H1 (cell line): Measurements from ENCODE around the gene DCDC2B.

Experiments used
- CBX5 ChIP-seq: fragments of 300-800, 300-1000 bp; sonication (generic); IDR thresholded peaks from 2 replicates; pipeline ENCODE4 v1.7.1; 2016; ENCODE audit warnings: antibody characterized with exemption, low read length, low read depth
- EP300 ChIP-seq, 2 experiments: IDR thresholded peaks; 1 replicate in 1 of 2; 2 replicates in 1 of 2; pipeline ENCODE4 v1.6.1; 2011 to 2012; ENCODE audit warnings: low read depth in 2 of 2, low read length in 2 of 2, mild to moderate bottlenecking in 2 of 2, borderline replicate concordance in 1 of 2, inconsistent platforms in 1 of 2, moderate library complexity in 1 of 2
- EZH2 ChIP-seq: fragments of 200-600 bp; sonication (generic); IDR thresholded peaks from 2 replicates; pipeline ENCODE4 v1.7.1; 2012; ENCODE audit warnings: low read depth, mild to moderate bottlenecking, moderate library complexity, low read length, inconsistent platforms; ENCODE audit not compliant: severe bottlenecking
- JUND ChIP-seq: IDR thresholded peaks from 2 replicates; pipeline ENCODE4 v1.6.1; 2011; ENCODE audit warnings: mild to moderate bottlenecking, improper control_type of control experiment, low read length
- MAX ChIP-seq: IDR thresholded peaks from 2 replicates; pipeline ENCODE4 v1.6.1; 2012; ENCODE audit warnings: inconsistent platforms
- RAD21 ChIP-seq, 2 experiments: IDR thresholded peaks in 1 of 2; conservative IDR thresholded peaks in 1 of 2; 2 replicates each; pipeline ENCODE4 v1.6.1; 2011; ENCODE audit warnings: low read depth in 2 of 2, low read length in 2 of 2, improper control_type of control experiment in 1 of 2, inconsistent platforms in 1 of 2, mild to moderate bottlenecking in 1 of 2, moderate library complexity in 1 of 2
- SUZ12 ChIP-seq: fragments of 200-600 bp; sonication (generic); IDR thresholded peaks from 2 replicates; pipeline ENCODE4 v1.6.1; 2012; ENCODE audit warnings: mild to moderate bottlenecking, inconsistent platforms, low read length, moderate library complexity, mixed read lengths
- YY1 ChIP-seq: IDR thresholded peaks from 2 replicates; pipeline ENCODE4 v1.6.1; 2011; ENCODE audit warnings: low read depth, mild to moderate bottlenecking, low read length
- TF ChIP-seq, protein P1 (sequence below), 3 experiments: IDR thresholded peaks; 1 replicate in 2 of 3; 2 replicates in 1 of 3; pipeline versions ENCODE4 v1.5.1 to v1.6.1; 2011; ENCODE audit warnings: low read length in 3 of 3, mild to moderate bottlenecking in 3 of 3, inconsistent platforms in 2 of 3, low read depth in 1 of 3, moderate library complexity in 1 of 3; ENCODE audit not compliant: insufficient read depth in 1 of 3; ENCODE audit errors: control extremely low read depth in 1 of 3

DNA sequence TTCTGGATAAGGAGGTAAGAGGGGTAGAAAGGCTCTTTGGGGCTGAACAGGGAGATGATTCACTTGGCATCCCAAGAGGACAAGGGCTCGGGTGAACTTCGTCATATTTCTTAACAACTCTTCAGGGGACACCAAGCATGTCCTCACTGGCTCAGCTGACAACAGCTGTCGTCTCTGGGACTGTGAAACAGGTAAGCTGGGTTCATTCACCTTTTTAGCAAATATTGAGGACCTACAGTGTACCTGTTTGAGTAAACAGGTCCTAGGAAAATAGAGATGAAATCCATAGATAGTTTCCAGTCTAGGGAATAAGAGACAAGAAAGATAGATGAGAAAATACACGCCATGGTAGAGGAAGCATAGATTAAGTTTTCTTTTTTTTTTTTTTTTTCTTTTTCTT, 15.4 kb downstream of the DCDC2B start:
- TF ChIP-seq EZH2: no peak
- TF ChIP-seq SUZ12: no peak
- TF ChIP-seq, protein P1, sequence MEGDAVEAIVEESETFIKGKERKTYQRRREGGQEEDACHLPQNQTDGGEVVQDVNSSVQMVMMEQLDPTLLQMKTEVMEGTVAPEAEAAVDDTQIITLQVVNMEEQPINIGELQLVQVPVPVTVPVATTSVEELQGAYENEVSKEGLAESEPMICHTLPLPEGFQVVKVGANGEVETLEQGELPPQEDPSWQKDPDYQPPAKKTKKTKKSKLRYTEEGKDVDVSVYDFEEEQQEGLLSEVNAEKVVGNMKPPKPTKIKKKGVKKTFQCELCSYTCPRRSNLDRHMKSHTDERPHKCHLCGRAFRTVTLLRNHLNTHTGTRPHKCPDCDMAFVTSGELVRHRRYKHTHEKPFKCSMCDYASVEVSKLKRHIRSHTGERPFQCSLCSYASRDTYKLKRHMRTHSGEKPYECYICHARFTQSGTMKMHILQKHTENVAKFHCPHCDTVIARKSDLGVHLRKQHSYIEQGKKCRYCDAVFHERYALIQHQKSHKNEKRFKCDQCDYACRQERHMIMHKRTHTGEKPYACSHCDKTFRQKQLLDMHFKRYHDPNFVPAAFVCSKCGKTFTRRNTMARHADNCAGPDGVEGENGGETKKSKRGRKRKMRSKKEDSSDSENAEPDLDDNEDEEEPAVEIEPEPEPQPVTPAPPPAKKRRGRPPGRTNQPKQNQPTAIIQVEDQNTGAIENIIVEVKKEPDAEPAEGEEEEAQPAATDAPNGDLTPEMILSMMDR (IDR thresholded peaks at IDR 0.05; ENCODE audit: control extremely low read depth in 1 of 3, insufficient read depth in 1 of 3, low read depth in 1 of 3, low read length in 3 of 3): no peak
- no peak for TF ChIP-seq MAX
- no peak for TF ChIP-seq RAD21 (IDR thresholded peaks at IDR 0.05 in 1 of 2, conservative IDR thresholded peaks at IDR 0.05 in 1 of 2; ENCODE audit: low read depth in 2 of 2, low read length in 2 of 2)
- TF ChIP-seq CBX5: no peak
- no peak for TF ChIP-seq YY1
- TF ChIP-seq EP300 (IDR thresholded peaks at IDR 0.05; ENCODE audit: borderline replicate concordance in 1 of 2, low read depth in 2 of 2, low read length in 2 of 2): no peak
- no peak for TF ChIP-seq JUND
